IMR-90 (cell line): Measurements from ENCODE around the gene LRRC41. TPM values are rescaled to one million over a fixed set of nuclear protein-coding genes. Genes with fewer than 3 reads are reported as not detected.
"Not testable (repeated sequence)": the region's sequence is repeated elsewhere in the genome, so short reads cannot be mapped to it uniquely, and the experiment has no call there.

ENCODE experiments used
- ATAC-seq: fragments of 200-7000 bp; cut with Tn5 transposase; 2 replicates; pipeline ENCODE4 v1.9.1; 2020; ENCODE audit warnings: low read depth, mild to moderate bottlenecking, moderate library complexity
- BruUV-seq: library from RNA; stranded (reverse); fragments of 400-500 nt; replicated peaks from 2 replicates; lab custom pipeline; 2021; lab: Mats Ljungman, UMichigan
- CTCF ChIA-PET: fragments of 300-600 bp; formaldehyde crosslinking; extraction: SDS; loops from one replicate; lab custom pipeline; 2021; ENCODE audit warnings: antibody characterized with exemption; lab: Yijun Ruan, JAX
- POLR2A ChIA-PET: fragments of 300-600 bp; sonication (Branson Sonifier 250); formaldehyde crosslinking; loops from one replicate; lab custom pipeline; 2022; ENCODE audit warnings: antibody characterized with exemption; ENCODE audit not compliant: unreplicated experiment; lab: Charles Lee
- DNase-seq: peaks from one replicate; pipeline ENCODE4 v3.0.0; 2013
- H2AFZ ChIP-seq: replicated peaks from 2 replicates; pipeline ENCODE3; 2013; ENCODE audit warnings: low read length, mild to moderate bottlenecking; ENCODE audit not compliant: poor library complexity
- H2AK5ac ChIP-seq: 2 replicates; pipeline ENCODE4 v1.6.1; 2013; ENCODE audit warnings: low read depth, low read length, inconsistent platforms
- H2AK9ac ChIP-seq: replicated peaks from 2 replicates; pipeline ENCODE3; 2013; ENCODE audit warnings: mild to moderate bottlenecking, low read depth, low read length, moderate library complexity; ENCODE audit not compliant: poor library complexity
- H2BK120ac ChIP-seq: 2 replicates; pipeline ENCODE4 v1.6.1; 2013; ENCODE audit warnings: low read depth, low read length, inconsistent platforms
- H2BK15ac ChIP-seq: 3 replicates; pipeline ENCODE4 v1.6.1; 2013; ENCODE audit warnings: low read depth, low read length, inconsistent platforms
- H2BK20ac ChIP-seq: 2 replicates; pipeline ENCODE4 v1.6.1; 2013; ENCODE audit warnings: low read depth, mild to moderate bottlenecking, inconsistent platforms, low read length, moderate library complexity
- H2BK5ac ChIP-seq: 2 replicates; pipeline ENCODE4 v1.6.1; 2013; ENCODE audit warnings: mild to moderate bottlenecking, low read depth, low read length, inconsistent platforms; ENCODE audit not compliant: poor library complexity, severe bottlenecking
- H3K14ac ChIP-seq: replicated peaks from 2 replicates; pipeline ENCODE4 v1.6.1; 2013; ENCODE audit warnings: low read depth, low read length, inconsistent platforms
- H3K18ac ChIP-seq: 2 replicates; pipeline ENCODE4 v1.6.1; 2013; ENCODE audit warnings: low read depth, low read length, control low read depth
- H3K23ac ChIP-seq: 2 replicates; pipeline ENCODE4 v1.6.1; 2013; ENCODE audit warnings: low read depth, low read length, inconsistent platforms
- H3K27ac ChIP-seq: 2 replicates; pipeline ENCODE4 v1.5.1; 2013; ENCODE audit warnings: mild to moderate bottlenecking, control low read depth, low read length; ENCODE audit not compliant: insufficient read depth
- H3K27me3 ChIP-seq: 2 replicates; pipeline ENCODE4 v1.6.1; 2013; ENCODE audit warnings: low read length; ENCODE audit not compliant: control insufficient read depth, insufficient read depth
- H3K36me3 ChIP-seq: 2 replicates; pipeline ENCODE4 v1.6.1; 2013; ENCODE audit warnings: low read length, mixed read lengths; ENCODE audit not compliant: control insufficient read depth, insufficient read depth
- H3K4ac ChIP-seq: 2 replicates; pipeline ENCODE4 v1.6.1; 2013; ENCODE audit warnings: low read depth, low read length, inconsistent platforms
- H3K4me1 ChIP-seq: 2 replicates; pipeline ENCODE4 v1.6.1; 2013; ENCODE audit warnings: low read length, mixed read lengths; ENCODE audit not compliant: control insufficient read depth, insufficient read depth
- H3K4me2 ChIP-seq: 2 replicates; pipeline ENCODE4 v1.6.1; 2013; ENCODE audit warnings: low read depth, mild to moderate bottlenecking, control low read depth, low read length, moderate library complexity
- H3K4me3 ChIP-seq: 2 replicates; pipeline ENCODE4 v1.5.1; 2013; ENCODE audit warnings: low read depth, mild to moderate bottlenecking, control low read depth, low read length, moderate library complexity; ENCODE audit not compliant: insufficient read depth
- H3K56ac ChIP-seq: 2 replicates; pipeline ENCODE4 v1.6.1; 2013; ENCODE audit warnings: low read length, inconsistent platforms; ENCODE audit not compliant: insufficient read depth; ENCODE audit errors: extremely low read depth
- H3K79me1 ChIP-seq, 2 experiments: 2 replicates each; pipeline ENCODE4 v1.6.1; 2013; ENCODE audit warnings: low read length in 2 of 2, inconsistent platforms in 1 of 2, low read depth in 1 of 2
- H3K9ac ChIP-seq: 2 replicates; pipeline ENCODE4 v1.6.1; 2013; ENCODE audit warnings: low read depth, low read length, control low read depth
- H3K9me1 ChIP-seq: 2 replicates; pipeline ENCODE4 v1.6.1; 2013; ENCODE audit warnings: low read length, inconsistent platforms; ENCODE audit not compliant: insufficient read depth
- H3K9me3 ChIP-seq: 2 replicates; pipeline ENCODE4 v1.6.1; 2013; ENCODE audit warnings: low read length; ENCODE audit not compliant: control insufficient read depth, insufficient read depth
- H4K20me1 ChIP-seq: 2 replicates; pipeline ENCODE4 v1.6.1; 2013; ENCODE audit warnings: low read length, inconsistent platforms; ENCODE audit not compliant: insufficient read depth
- H4K5ac ChIP-seq: 2 replicates; pipeline ENCODE4 v1.6.1; 2013; ENCODE audit warnings: mild to moderate bottlenecking, low read depth, low read length, control low read depth
- H4K8ac ChIP-seq, 2 experiments: 2 replicates each; pipeline ENCODE4 v1.6.1; 2013; ENCODE audit warnings: low read depth in 2 of 2, low read length in 2 of 2, control low read depth in 1 of 2, inconsistent platforms in 1 of 2
- H4K91ac ChIP-seq: 2 replicates; pipeline ENCODE4 v1.6.1; 2013; ENCODE audit warnings: low read depth, low read length, inconsistent platforms; ENCODE audit not compliant: insufficient read depth
- BHLHE40 ChIP-seq: fragments of 150-350 bp; IDR thresholded peaks from 2 replicates; pipeline ENCODE4 v1.6.1; 2016; ENCODE audit warnings: mild to moderate bottlenecking, low read depth, low read length
- CHD1 ChIP-seq: IDR thresholded peaks from 2 replicates; pipeline ENCODE4 v1.6.1; 2012; ENCODE audit warnings: low read depth, low read length, improper control_type of control experiment
- RFX5 ChIP-seq: IDR thresholded peaks from 2 replicates; pipeline ENCODE4 v1.8.0; 2012; ENCODE audit warnings: low read depth, mild to moderate bottlenecking, low read length, moderate library complexity
- WGBS, 2 experiments: methylation state at CpG; one replicate each; pipeline versions ENCODE4 v1.1.5 to v1.1.7; 2013; ENCODE audit warnings: missing lambda C conversion rate in 2 of 2; ENCODE audit not compliant: insufficient read length in 1 of 2; ENCODE audit errors: extremely low coverage in 2 of 2; 5-methylcytosine and 5-hydroxymethylcytosine counted together
- dilution Hi-C: fragments of 300-500 bp; cut with HindIII; formaldehyde crosslinking; loops from one replicate; pipeline ENCODE4 v1.14.3; 2018; ENCODE audit warnings: low sequenced_read_pairs; ENCODE audit not compliant: unreplicated experiment
- in situ Hi-C: fragments of 300-500 bp; cut with MboI; formaldehyde crosslinking; loops from 3 replicates; pipeline ENCODE4 v1.14.3; 2019; ENCODE audit warnings: low sequenced_read_pairs, inconsistent platforms, mixed read lengths
- intact Hi-C: fragments of 100-400 bp; cut with micrococcal nuclease; formaldehyde crosslinking; loops from 2 replicates; pipeline ENCODE4 v1.10.0; 2022
- polyA plus RNA-seq, 3 experiments: library from polyadenylated mRNA; depleted of rRNA; stranded (reverse); fragments of >200 nt; gene quantifications; 2 replicates each; pipeline ENCODE4 v1.2.3, GENCODE V29; 2012; ENCODE audit warnings: low replicate concordance in 1 of 3
- total RNA-seq: library from RNA; depleted of rRNA; stranded (reverse); fragments of >200 nt; gene quantifications from 2 replicates; pipeline ENCODE4 v1.2.3, GENCODE V29; 2012

The LRRC41 gene
- total and polyA plus RNA-seq, 2 of the 4 experiments (the other 2 are of a cell fraction): 67.6 to 83.2 TPM

GRCh38 chr1:46340404-46341221 is 37.2 kb upstream of the LRRC41 start, which contains the start of gene NSUN4 (continued):
- TF ChIP-seq CHD1 (no peak; the same call in 1 of the 2 replicates), BHLHE40 (no peak), RFX5 (no peak)

GRCh38 chr1:46337409-46337808 is 34.0 kb upstream of the LRRC41 start:
- CTCF ChIA-PET, H3K14ac ChIP-seq, H3K9me1 ChIP-seq, H3K4me2 ChIP-seq, H3K4ac ChIP-seq, POLR2A ChIA-PET, H3K27ac ChIP-seq, H3K9ac ChIP-seq, H4K20me1 ChIP-seq, H2AK9ac ChIP-seq, intact Hi-C loops, H2AK5ac ChIP-seq, H3K4me3 ChIP-seq, DNase-seq, H2BK120ac ChIP-seq, H2AFZ ChIP-seq, H2BK5ac ChIP-seq, H3K4me1 ChIP-seq, H3K23ac ChIP-seq, dilution Hi-C loops, H3K36me3 ChIP-seq, H4K5ac ChIP-seq, H3K56ac ChIP-seq, H3K9me3 ChIP-seq, BruUV-seq, H4K91ac ChIP-seq, H4K8ac ChIP-seq, H2BK15ac ChIP-seq, H3K18ac ChIP-seq, ATAC-seq, H3K27me3 ChIP-seq, in situ Hi-C loops, H2BK20ac ChIP-seq: not testable (repeated sequence)
- no CpG with 5 or more reads among the region's 14 CpGs for WGBS, 2 experiments
- peaks cover 7 to 17% of the 10 kb centered on the region in 2 experiments for H3K79me1 ChIP-seq
